ENCODE data around the gene RPUSD3.
"Not testable (repeated sequence)": the region's sequence is repeated elsewhere in the genome, so short reads cannot be mapped to it uniquely, and the experiment has no call there.

RPUSD3 gene

GRCh38 chr3:9867106-9867505, 23.3 kb upstream of the RPUSD3 start:
- H4K20me1 ChIP-seq (ENCODE audit: insufficient read depth, low read length), result no peaks in the 10 kb centered on the region
- no peak overlapping the region for H3K27ac ChIP-seq (ENCODE audit: low read depth, low read length, poor library complexity, severe bottlenecking)
- TF ChIP-seq EZH2 (IDR thresholded peaks at IDR 0.05; ENCODE audit: borderline replicate concordance, low read length) (no peak), CTCF (IDR thresholded peaks at IDR 0.05; ENCODE audit: low read length) (no peak)

GRCh38 chr3:9866639-9867038, 22.8 kb upstream of the RPUSD3 start:
- no peaks in the 10 kb centered on the region for H3K4me1 ChIP-seq (ENCODE audit: insufficient read depth, low read length, severe bottlenecking)
- H3K27ac ChIP-seq (ENCODE audit: low read depth, low read length, poor library complexity, severe bottlenecking), result no peak overlapping the region
- no peak for TF ChIP-seq EZH2 (IDR thresholded peaks at IDR 0.05; ENCODE audit: borderline replicate concordance, low read length)
- TF ChIP-seq CTCF (IDR thresholded peaks at IDR 0.05; ENCODE audit: low read length), result no peak
- H3F3A ChIP-seq (ENCODE audit: insufficient read depth, low read length), result no peaks in the 10 kb centered on the region
- H3K9me3 ChIP-seq (ENCODE audit: low read length), result no peaks in the 10 kb centered on the region
- no peaks in the 10 kb centered on the region for H3K27me3 ChIP-seq (ENCODE audit: insufficient read depth, low read length)
- no peaks in the 10 kb centered on the region for H4K20me1 ChIP-seq (ENCODE audit: insufficient read depth, low read length)
- H2AFZ ChIP-seq (ENCODE audit: low read length), result no peak overlapping the region
- no peaks in the 10 kb centered on the region for H3K79me2 ChIP-seq (ENCODE audit: insufficient read depth, low read length)
- no peak overlapping the region for H3K4me2 ChIP-seq (ENCODE audit: low read length)
- H3K9me2 ChIP-seq (ENCODE audit: low read depth, low read length), result no peaks in the 10 kb centered on the region
- no peak overlapping the region for H3K4me3 ChIP-seq (ENCODE audit: low read depth, low read length, poor library complexity, severe bottlenecking)
- no peaks in the 10 kb centered on the region for H3K36me3 ChIP-seq (ENCODE audit: insufficient read depth, low read length)
- H3K9ac ChIP-seq (ENCODE audit: low read length), result no peak overlapping the region

More at GRCh38 chr3:9867106-9867505, 23.3 kb upstream of the RPUSD3 start:
- Histone ChIP-seq H3K4me2 (ENCODE audit: low read length) (no peak overlapping the region), H3K79me2 (ENCODE audit: insufficient read depth, low read length) (no peaks in the 10 kb centered on the region), H3K36me3 (ENCODE audit: insufficient read depth, low read length) (no peaks in the 10 kb centered on the region), H2AFZ (ENCODE audit: low read length) (no peak overlapping the region), H3K9me3 (ENCODE audit: low read length) (no peaks in the 10 kb centered on the region), H3K4me1 (ENCODE audit: insufficient read depth, low read length, severe bottlenecking) (no peaks in the 10 kb centered on the region), H3K27me3 (ENCODE audit: insufficient read depth, low read length) (no peaks in the 10 kb centered on the region), H3K4me3 (ENCODE audit: low read depth, low read length, poor library complexity, severe bottlenecking) (no peak overlapping the region), H3K9me2 (ENCODE audit: low read depth, low read length) (no peaks in the 10 kb centered on the region), H3K9ac (ENCODE audit: low read length) (no peak overlapping the region), H3F3A (ENCODE audit: insufficient read depth, low read length) (no peaks in the 10 kb centered on the region)

GRCh38 chr3:9865125-9865637, 21.4 kb upstream of the RPUSD3 start:
- H3F3A ChIP-seq (ENCODE audit: insufficient read depth, low read length); H3K4me3 ChIP-seq (ENCODE audit: low read depth, low read length, poor library complexity, severe bottlenecking); H3K79me2 ChIP-seq (ENCODE audit: insufficient read depth, low read length); H3K4me2 ChIP-seq (ENCODE audit: low read length); H3K27ac ChIP-seq (ENCODE audit: low read depth, low read length, poor library complexity, severe bottlenecking); H4K20me1 ChIP-seq (ENCODE audit: insufficient read depth, low read length); H3K9me2 ChIP-seq (ENCODE audit: low read depth, low read length); H2AFZ ChIP-seq (ENCODE audit: low read length); H3K9me3 ChIP-seq (ENCODE audit: low read length); H3K36me3 ChIP-seq (ENCODE audit: insufficient read depth, low read length); H3K27me3 ChIP-seq (ENCODE audit: insufficient read depth, low read length); H3K4me1 ChIP-seq (ENCODE audit: insufficient read depth, low read length, severe bottlenecking); H3K9ac ChIP-seq (ENCODE audit: low read length): not testable (repeated sequence)

GRCh38 chr3:9864200-9864927, 20.6 kb upstream of the RPUSD3 start:
- Histone ChIP-seq H3K4me3 (ENCODE audit: low read depth, low read length, poor library complexity, severe bottlenecking) (no peak overlapping the region), H3K36me3 (ENCODE audit: insufficient read depth, low read length) (no peaks in the 10 kb centered on the region), H3K9ac (ENCODE audit: low read length) (no peak overlapping the region), H3K4me2 (ENCODE audit: low read length) (no peak overlapping the region), H3K4me1 (ENCODE audit: insufficient read depth, low read length, severe bottlenecking) (no peaks in the 10 kb centered on the region), H4K20me1 (ENCODE audit: insufficient read depth, low read length) (no peaks in the 10 kb centered on the region), H2AFZ (ENCODE audit: low read length) (no peak overlapping the region), H3K27ac (ENCODE audit: low read depth, low read length, poor library complexity, severe bottlenecking) (no peak overlapping the region), H3F3A (ENCODE audit: insufficient read depth, low read length) (no peaks in the 10 kb centered on the region), H3K9me2 (ENCODE audit: low read depth, low read length) (no peaks in the 10 kb centered on the region), H3K9me3 (ENCODE audit: low read length) (no peaks in the 10 kb centered on the region), H3K27me3 (ENCODE audit: insufficient read depth, low read length) (no peaks in the 10 kb centered on the region), H3K79me2 (ENCODE audit: insufficient read depth, low read length) (no peaks in the 10 kb centered on the region)
- TF ChIP-seq CTCF (IDR thresholded peaks at IDR 0.05; ENCODE audit: low read length) (no peak), EZH2 (IDR thresholded peaks at IDR 0.05; ENCODE audit: borderline replicate concordance, low read length) (no peak)
